ENCODE data around the gene SEC16A. TPM values are rescaled to one million over a fixed set of nuclear protein-coding genes. Genes with fewer than 3 reads are reported as not detected.

The SEC16A gene
- total and polyA plus RNA-seq, 2 donors (not counting 3 experiments of a cell fraction or from before 2014, with no cell fraction given): 34.5 to 80.6 TPM

- Histone ChIP-seq H3K9me3 (replicated peaks; ENCODE audit: control insufficient read depth, insufficient read depth, low read length) (no peaks in the 10 kb centered on the region), H3K4me2 (ENCODE audit: insufficient read depth, low read length) (no peak overlapping the region), H3K4me1 (ENCODE audit: control insufficient read depth, extremely low read depth, insufficient read depth, low read length) (no peaks in the 10 kb centered on the region), H3K27ac (ENCODE audit: insufficient read depth, low read depth, low read length) (no peak overlapping the region), H3K4me3 (replicated peaks in 1 of 3; ENCODE audit: insufficient read depth in 1 of 3, low read depth in 1 of 3, low read length in 3 of 3) (no peak overlapping the region), H4K20me1 (replicated peaks; ENCODE audit: control insufficient read depth, extremely low read depth, insufficient read depth, low read length) (no peaks in the 10 kb centered on the region), H3K9ac (replicated peaks; ENCODE audit: extremely low read depth, insufficient read depth, low read length) (no peak overlapping the region), H3K36me3 (ENCODE audit: control insufficient read depth in 2 of 2, extremely low read depth in 1 of 2, insufficient read depth in 2 of 2, low read length in 2 of 2) (peaks cover 4 to 18% of the 10 kb centered on the region in 2 experiments), H3K27me3 (ENCODE audit: control insufficient read depth in 2 of 2, insufficient read depth in 2 of 2, low read length in 2 of 2) (no peaks in the 10 kb centered on the region), H2AFZ (ENCODE audit: low read depth, low read length) (no peak overlapping the region), H3K79me2 (ENCODE audit: control insufficient read depth, insufficient read depth, low read length) (peaks cover 3% of the 10 kb centered on the region), H3K9me1 (replicated peaks; ENCODE audit: control insufficient read depth, extremely low read depth, insufficient read depth, low read length) (no peaks in the 10 kb centered on the region)
- no peak for TF ChIP-seq POLR2AphosphoS5 (IDR thresholded peaks at IDR 0.05; ENCODE audit: insufficient read depth, low read depth, low read length)
- TF ChIP-seq FOS (IDR thresholded peaks at IDR 0.05; ENCODE audit: borderline replicate concordance, insufficient read depth, low read length): no peak
- TF ChIP-seq CTCF (IDR thresholded peaks at IDR 0.05; ENCODE audit: extremely low read depth in 1 of 2, insufficient read depth in 1 of 2, low read depth in 1 of 2, low read length in 2 of 2): no peak
- TF ChIP-seq MYC (IDR thresholded peaks at IDR 0.05; ENCODE audit: low read depth, low read length): no peak
- no peak for TF ChIP-seq EZH2 (IDR thresholded peaks at IDR 0.05; ENCODE audit: borderline replicate concordance, low read depth, low read length, severe bottlenecking)
- TF ChIP-seq POLR2A (IDR thresholded peaks at IDR 0.05; ENCODE audit: low read depth, low read length): no peak
- no peak for TF ChIP-seq GATA2 (IDR thresholded peaks at IDR 0.05; ENCODE audit: insufficient read depth, insufficient read length, low read depth, low read length)
- TF ChIP-seq JUN (IDR thresholded peaks at IDR 0.05; ENCODE audit: borderline replicate concordance, insufficient read depth, insufficient read length, low read depth): no peak
- TF ChIP-seq MAX (IDR thresholded peaks at IDR 0.05; ENCODE audit: insufficient read depth, insufficient read length): no peak
- FAIRE-seq (no peak), DNase-seq (ENCODE audit: low read depth, low spot score) (no peak)
- dilution Hi-C loops (cut with MboI; ENCODE audit: extremely low pct_ligation_motif_present, low sequenced_read_pairs) (no loop called here), intact Hi-C loops (cut with micrococcal nuclease) (no loop called here)
- POLR2A ChIA-PET: no interaction called here
- CTCF ChIA-PET: interaction anchor here (0.8 to 0.9 kb wide), 2 partner anchors 13 to 63 kb away, joined by 3 read pairs; no protein-coding TSS in a partner anchor
- BruUV-seq (replicated peaks): no TSS peak
Measured at GRCh38 chr9:136429683-136430491, 53.0 kb downstream of the SEC16A start.

All from endothelial cell of umbilical vein (primary cell).